Endothelial cell of umbilical vein (primary cell): ENCODE results near the gene CYGB. TPM values are rescaled to one million over a fixed set of nuclear protein-coding genes. Genes with fewer than 3 reads are reported as not detected.

Experiments
- BruUV-seq: library from RNA; stranded (reverse); fragments of 400-500 nt; replicated peaks from 2 replicates; lab custom pipeline; 2021; lab: Mats Ljungman, UMichigan
- CTCF ChIA-PET: fragments of 300-600, 350-600 bp; sonication (Branson Sonifier 250); formaldehyde crosslinking; loops from one replicate; lab custom pipeline; 2021; ENCODE audit warnings: antibody characterized with exemption, inconsistent platforms; lab: Charles Lee
- POLR2A ChIA-PET: fragments of 300-600, 350-600 bp; sonication (Branson Sonifier 250); formaldehyde crosslinking; loops from one replicate; lab custom pipeline; 2021; ENCODE audit warnings: antibody characterized with exemption, inconsistent platforms; lab: Charles Lee
- DNase-seq: peaks from one replicate; pipeline ENCODE4 v3.0.0-alpha.2; 2011; ENCODE audit warnings: low read depth, low spot score
- FAIRE-seq: peaks from 2 replicates; lab custom pipeline; 2011; peaks lifted over from hg19 to GRCh38; lab: Jason Lieb, UNC
- H2AFZ ChIP-seq: 2 replicates; pipeline ENCODE4 v1.6.0; 2012; ENCODE audit warnings: low read depth, low read length, control low read depth, inconsistent platforms
- H3K27ac ChIP-seq: 2 replicates; pipeline ENCODE4 v1.5.1; 2011; ENCODE audit warnings: low read depth, mild to moderate bottlenecking, control low read depth, low read length, moderate library complexity; ENCODE audit not compliant: insufficient read depth
- H3K27me3 ChIP-seq, 2 experiments: 2 replicates each; pipeline versions ENCODE4 v1.6.0 to v1.6.1; 2011; ENCODE audit warnings: low read length in 2 of 2, mixed read lengths in 1 of 2; ENCODE audit not compliant: control insufficient read depth in 2 of 2, insufficient read depth in 2 of 2
- H3K36me3 ChIP-seq, 2 experiments: 2 replicates in 1 of 2; 3 replicates in 1 of 2; pipeline ENCODE4 v1.5.1; 2011; ENCODE audit warnings: low read length in 2 of 2, mild to moderate bottlenecking in 1 of 2, moderate library complexity in 1 of 2; ENCODE audit not compliant: control insufficient read depth in 2 of 2, insufficient read depth in 2 of 2; ENCODE audit errors: extremely low read depth in 1 of 2
- H3K4me1 ChIP-seq: 3 replicates; pipeline ENCODE4 v1.5.1; 2011; ENCODE audit warnings: mild to moderate bottlenecking, low read length; ENCODE audit not compliant: control insufficient read depth, insufficient read depth; ENCODE audit errors: extremely low read depth
- H3K4me2 ChIP-seq: 2 replicates; pipeline ENCODE4 v1.6.1; 2011; ENCODE audit warnings: low read length, control low read depth, mixed read lengths; ENCODE audit not compliant: insufficient read depth
- H3K4me3 ChIP-seq, 3 experiments: fragments of 200-600 bp in 1 of 3; sonication (generic), shearing (Covaris generic) in 1 of 3; replicated peaks in 1 of 3; 2 replicates each; pipeline ENCODE4 v1.5.1; 2011 to 2016; ENCODE audit warnings: control low read depth in 3 of 3, low read length in 3 of 3, mild to moderate bottlenecking in 2 of 3, inconsistent platforms in 1 of 3, low read depth in 1 of 3, moderate library complexity in 1 of 3; ENCODE audit not compliant: insufficient read depth in 1 of 3
- H3K79me2 ChIP-seq: 2 replicates; pipeline ENCODE4 v1.6.0; 2012; ENCODE audit warnings: low read length, inconsistent platforms; ENCODE audit not compliant: control insufficient read depth, insufficient read depth
- H3K9ac ChIP-seq: replicated peaks from 2 replicates; pipeline ENCODE3; 2011; ENCODE audit warnings: low read length, control low read depth; ENCODE audit not compliant: insufficient read depth; ENCODE audit errors: extremely low read depth
- H3K9me1 ChIP-seq: replicated peaks from 3 replicates; pipeline ENCODE4 v1.6.0; 2011; ENCODE audit warnings: mild to moderate bottlenecking, low read length; ENCODE audit not compliant: control insufficient read depth, insufficient read depth; ENCODE audit errors: extremely low read depth
- H3K9me3 ChIP-seq: replicated peaks from 2 replicates; pipeline ENCODE4 v1.5.1; 2012; ENCODE audit warnings: low read length, inconsistent platforms; ENCODE audit not compliant: control insufficient read depth, insufficient read depth
- H4K20me1 ChIP-seq: replicated peaks from 2 replicates; pipeline ENCODE3; 2011; ENCODE audit warnings: mild to moderate bottlenecking, low read length; ENCODE audit not compliant: control insufficient read depth, insufficient read depth; ENCODE audit errors: extremely low read depth
- CTCF ChIP-seq, 2 donors: IDR thresholded peaks; 1 replicate in 1 of 2; 2 replicates in 1 of 2; pipeline ENCODE4 v1.5.1; 2011; ENCODE audit warnings: low read length in 2 of 2, mild to moderate bottlenecking in 2 of 2, moderate library complexity in 2 of 2, control low read depth in 1 of 2, inconsistent platforms in 1 of 2, low read depth in 1 of 2; ENCODE audit not compliant: insufficient read depth in 1 of 2; ENCODE audit errors: extremely low read depth in 1 of 2
- EZH2 ChIP-seq: IDR thresholded peaks from 2 replicates; pipeline ENCODE4 v1.6.1; 2012; ENCODE audit warnings: borderline replicate concordance, low read depth, mild to moderate bottlenecking, moderate library complexity, low read length, inconsistent platforms; ENCODE audit not compliant: severe bottlenecking
- FOS ChIP-seq: IDR thresholded peaks from 2 replicates; pipeline ENCODE4 v1.6.1; 2011; ENCODE audit warnings: mild to moderate bottlenecking, low read length, moderate library complexity, borderline replicate concordance; ENCODE audit not compliant: insufficient read depth
- GATA2 ChIP-seq: IDR thresholded peaks from 2 replicates; pipeline ENCODE4 v1.7.0; 2011; ENCODE audit warnings: low read depth, mild to moderate bottlenecking, moderate library complexity, mixed read lengths, low read length; ENCODE audit not compliant: insufficient read length, insufficient read depth
- JUN ChIP-seq: IDR thresholded peaks from 2 replicates; pipeline ENCODE4 v1.6.1; 2011; ENCODE audit warnings: borderline replicate concordance, low read depth; ENCODE audit not compliant: insufficient read length, insufficient read depth
- MAX ChIP-seq: IDR thresholded peaks from 2 replicates; pipeline ENCODE4 v1.6.1; 2011; ENCODE audit not compliant: insufficient read depth, insufficient read length
- MYC ChIP-seq: IDR thresholded peaks from one replicate; pipeline ENCODE4 v1.6.1; 2011; ENCODE audit warnings: mild to moderate bottlenecking, low read depth, low read length
- POLR2A ChIP-seq: IDR thresholded peaks from 2 replicates; pipeline ENCODE4 v1.6.1; 2012; ENCODE audit warnings: low read depth, mild to moderate bottlenecking, control low read depth, low read length
- POLR2AphosphoS5 ChIP-seq: IDR thresholded peaks from 2 replicates; pipeline ENCODE4 v1.6.1; 2012; ENCODE audit warnings: low read depth, mild to moderate bottlenecking, control low read depth, low read length, moderate library complexity; ENCODE audit not compliant: insufficient read depth
- dilution Hi-C: fragments of 300-500 bp; cut with MboI; formaldehyde crosslinking; loops from one replicate; pipeline ENCODE4 v1.15.0; 2019; ENCODE audit warnings: low sequenced_read_pairs; ENCODE audit not compliant: extremely low pct_ligation_motif_present
- intact Hi-C: fragments of 100-400 bp; cut with micrococcal nuclease; formaldehyde crosslinking; loops from one replicate; pipeline ENCODE4 v1.10.0; 2022
- polyA plus RNA-seq, 4 experiments: library from polyadenylated mRNA; depleted of rRNA in 3 of 4; stranded (reverse) in 3 of 4; unstranded in 1 of 4; fragments of >200 nt; gene quantifications; 2 replicates each; pipeline versions ENCODE4 v1.2.1 to v1.2.3, GENCODE V29; 2011 to 2012; ENCODE audit warnings: missing spikeins in 1 of 4
- total RNA-seq: library from RNA; stranded (reverse); gene quantifications from 2 replicates; pipeline ENCODE4 v1.2.3, GENCODE V29; 2021

The CYGB gene
- total and polyA plus RNA-seq, 2 donors (not counting 3 experiments of a cell fraction or from before 2014, with no cell fraction given): 0.22 to 0.91 TPM

GRCh38 chr17:76549539-76549938 lies 12.0 kb upstream of the CYGB start:
- TF ChIP-seq POLR2AphosphoS5: no peak
- TF ChIP-seq GATA2: no peak
- TF ChIP-seq MAX: no peak
- no peak for TF ChIP-seq FOS
- no peak for TF ChIP-seq EZH2
- no peak for TF ChIP-seq POLR2A
- no peak for TF ChIP-seq JUN
- TF ChIP-seq CTCF (IDR thresholded peaks at IDR 0.05; ENCODE audit: extremely low read depth in 1 of 2, insufficient read depth in 1 of 2, low read depth in 1 of 2, low read length in 2 of 2): no peak
- TF ChIP-seq MYC: no peak
- Histone ChIP-seq H3K4me2 (no peak overlapping the region), H4K20me1 (no peaks in the 10 kb centered on the region), H3K9ac (no peak overlapping the region), H3K27ac (no peak overlapping the region), H3K79me2 (no peaks in the 10 kb centered on the region), H3K36me3 (no peaks in the 10 kb centered on the region), H2AFZ (no peak overlapping the region), H3K4me3 (no peak overlapping the region), H3K4me1 (peaks cover 10% of the 10 kb centered on the region), H3K27me3 (peaks cover 0 to 3% of the 10 kb centered on the region in 2 experiments), H3K9me1 (no peaks in the 10 kb centered on the region), H3K9me3 (no peaks in the 10 kb centered on the region)
- CTCF ChIA-PET: interaction anchor here (1.3 to 1.8 kb wide), 4 partner anchors 13 to 132 kb away, joined by 3 to 13 read pairs (median 6); no protein-coding TSS in a partner anchor
- intact Hi-C loops (no loop called here), dilution Hi-C loops (no loop called here)
- BruUV-seq: no TSS peak
- POLR2A ChIA-PET: no interaction called here
- FAIRE-seq (no peak), DNase-seq (no peak)
